ENCODE results near the gene TIPRL. TPM values are rescaled to one million over a fixed set of nuclear protein-coding genes. Genes with fewer than 3 reads are reported as not detected.

The TIPRL gene
- polyA plus RNA-seq (2012; ENCODE audit: insufficient read length, low read depth) = 39.6 TPM

DNA sequence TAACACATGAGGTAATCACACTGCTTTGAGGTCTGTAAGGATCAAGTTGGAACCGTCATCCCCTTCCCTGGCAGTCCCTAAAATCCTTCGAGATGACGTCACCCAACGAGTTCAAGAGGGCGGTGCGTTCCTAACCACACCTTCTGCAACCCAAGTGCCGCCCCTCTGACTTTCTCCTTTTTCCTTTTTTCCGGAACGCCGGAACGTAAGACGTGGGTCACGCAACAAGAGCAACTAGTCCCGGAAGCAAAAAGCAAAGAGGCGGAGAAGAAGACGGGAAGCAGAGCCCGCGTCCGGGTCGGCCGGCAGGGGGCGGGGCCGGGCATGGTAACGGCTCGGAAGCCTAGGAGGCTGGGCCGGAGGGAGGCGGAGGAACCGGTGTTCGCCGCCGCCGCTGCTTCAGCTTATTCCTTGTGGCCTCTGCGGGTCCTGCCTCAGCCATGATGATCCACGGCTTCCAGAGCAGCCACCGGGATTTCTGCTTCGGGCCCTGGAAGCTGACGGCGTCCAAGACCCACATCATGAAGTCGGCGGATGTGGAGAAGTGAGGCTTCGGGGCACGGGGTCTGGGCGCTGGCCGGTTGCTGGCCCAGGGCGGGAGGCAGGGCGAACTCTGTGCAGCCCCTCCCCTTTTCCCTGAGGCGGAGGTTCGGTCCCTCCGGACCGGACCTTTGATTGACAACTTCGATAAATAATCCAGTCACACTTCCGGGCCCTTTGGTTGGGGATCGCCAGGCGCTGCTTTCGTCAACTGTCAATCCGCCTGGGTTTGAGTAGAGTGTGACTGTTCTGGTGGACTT, at the start of gene TIPRL:
TIPRL (plus strand) TSS at position 325 of the 800 bp plus-strand sequence; CDS start at position 441, 116 bp downstream.
- TF ChIP-seq FOXP2 (optimal IDR thresholded peaks at IDR 0.05; ENCODE audit: borderline replicate concordance, extremely low read depth, extremely low read length, insufficient read depth) (no peak), REST (IDR thresholded peaks at IDR 0.05; ENCODE audit: insufficient read depth in 1 of 2, low read depth in 2 of 2, low read length in 2 of 2) (no peak; a peak in 1 of 4 replicates), SIN3A (IDR thresholded peaks at IDR 0.05; ENCODE audit: borderline replicate concordance, insufficient read depth, low read length) (peak; percentile 58; the same call in 1 of the 2 replicates), TAF1 (IDR thresholded peaks at IDR 0.05; ENCODE audit: borderline replicate concordance, insufficient read depth, low read length) (peak; percentile 40), POLR2AphosphoS5 (IDR thresholded peaks at IDR 0.05; ENCODE audit: low read depth, low read length) (peak; percentile 74)

DNA sequence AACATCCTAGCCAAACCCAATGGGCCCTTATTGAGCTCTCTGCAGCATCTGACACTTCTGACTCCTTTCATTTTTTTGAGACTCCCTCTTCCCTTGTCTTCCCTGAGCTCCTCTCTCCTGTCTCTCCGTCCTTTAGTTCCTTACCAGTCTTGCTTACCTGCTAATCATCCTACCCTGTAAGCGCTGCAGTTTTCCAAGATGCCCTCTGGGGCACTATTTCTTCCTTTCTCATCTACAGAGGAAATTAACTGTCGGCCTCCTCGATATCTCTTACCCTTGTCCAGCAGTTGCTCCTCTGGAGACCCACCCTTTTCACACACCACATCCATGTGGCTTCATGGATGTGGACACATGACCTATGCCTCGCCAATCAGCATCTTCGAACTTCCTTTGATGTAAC, 48.8 kb upstream of the TIPRL start:
- TF ChIP-seq TAF1 (IDR thresholded peaks at IDR 0.05; ENCODE audit: borderline replicate concordance, insufficient read depth, low read length) (no peak), POLR2AphosphoS5 (IDR thresholded peaks at IDR 0.05; ENCODE audit: low read depth, low read length) (no peak), FOXP2 (optimal IDR thresholded peaks at IDR 0.05; ENCODE audit: borderline replicate concordance, extremely low read depth, extremely low read length, insufficient read depth) (no peak), SIN3A (IDR thresholded peaks at IDR 0.05; ENCODE audit: borderline replicate concordance, insufficient read depth, low read length) (no peak), REST (IDR thresholded peaks at IDR 0.05; ENCODE audit: insufficient read depth in 1 of 2, low read depth in 2 of 2, low read length in 2 of 2) (no peak)

GRCh38 chr1:168134132-168134531, 44.6 kb upstream of the TIPRL start:
- TF ChIP-seq POLR2AphosphoS5 (IDR thresholded peaks at IDR 0.05; ENCODE audit: low read depth, low read length) (no peak), TAF1 (IDR thresholded peaks at IDR 0.05; ENCODE audit: borderline replicate concordance, insufficient read depth, low read length) (no peak), FOXP2 (optimal IDR thresholded peaks at IDR 0.05; ENCODE audit: borderline replicate concordance, extremely low read depth, extremely low read length, insufficient read depth) (no peak), SIN3A (IDR thresholded peaks at IDR 0.05; ENCODE audit: borderline replicate concordance, insufficient read depth, low read length) (no peak), REST (IDR thresholded peaks at IDR 0.05; ENCODE audit: insufficient read depth in 1 of 2, low read depth in 2 of 2, low read length in 2 of 2) (no peak)

DNA sequence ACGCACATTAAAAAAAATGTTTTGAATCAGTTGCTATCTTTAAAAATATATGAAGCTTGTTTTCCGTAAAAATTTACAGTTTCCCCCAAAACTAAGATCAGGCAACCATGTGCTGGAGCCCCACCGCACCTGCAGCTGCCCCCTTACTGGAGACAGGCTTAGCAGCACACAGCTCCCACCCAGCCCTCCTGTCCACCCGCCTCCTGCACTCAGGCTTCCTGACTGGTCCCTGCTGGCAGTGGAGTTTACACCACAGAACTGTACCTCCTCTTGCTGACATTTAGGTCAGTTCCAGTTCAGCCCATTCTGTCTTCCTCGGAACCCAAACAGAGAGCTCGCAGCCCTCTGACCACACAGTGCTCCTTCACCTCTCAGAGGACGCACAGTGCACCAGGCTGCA, 44.1 kb upstream of the TIPRL start:
- TF ChIP-seq TAF1 (IDR thresholded peaks at IDR 0.05; ENCODE audit: borderline replicate concordance, insufficient read depth, low read length) (no peak), POLR2AphosphoS5 (IDR thresholded peaks at IDR 0.05; ENCODE audit: low read depth, low read length) (no peak), SIN3A (IDR thresholded peaks at IDR 0.05; ENCODE audit: borderline replicate concordance, insufficient read depth, low read length) (no peak), FOXP2 (optimal IDR thresholded peaks at IDR 0.05; ENCODE audit: borderline replicate concordance, extremely low read depth, extremely low read length, insufficient read depth) (no peak), REST (IDR thresholded peaks at IDR 0.05; ENCODE audit: insufficient read depth in 1 of 2, low read depth in 2 of 2, low read length in 2 of 2) (no peak)
